ENCODE measurements around the gene KANSL1.

- TF ChIP-seq, protein P1, sequence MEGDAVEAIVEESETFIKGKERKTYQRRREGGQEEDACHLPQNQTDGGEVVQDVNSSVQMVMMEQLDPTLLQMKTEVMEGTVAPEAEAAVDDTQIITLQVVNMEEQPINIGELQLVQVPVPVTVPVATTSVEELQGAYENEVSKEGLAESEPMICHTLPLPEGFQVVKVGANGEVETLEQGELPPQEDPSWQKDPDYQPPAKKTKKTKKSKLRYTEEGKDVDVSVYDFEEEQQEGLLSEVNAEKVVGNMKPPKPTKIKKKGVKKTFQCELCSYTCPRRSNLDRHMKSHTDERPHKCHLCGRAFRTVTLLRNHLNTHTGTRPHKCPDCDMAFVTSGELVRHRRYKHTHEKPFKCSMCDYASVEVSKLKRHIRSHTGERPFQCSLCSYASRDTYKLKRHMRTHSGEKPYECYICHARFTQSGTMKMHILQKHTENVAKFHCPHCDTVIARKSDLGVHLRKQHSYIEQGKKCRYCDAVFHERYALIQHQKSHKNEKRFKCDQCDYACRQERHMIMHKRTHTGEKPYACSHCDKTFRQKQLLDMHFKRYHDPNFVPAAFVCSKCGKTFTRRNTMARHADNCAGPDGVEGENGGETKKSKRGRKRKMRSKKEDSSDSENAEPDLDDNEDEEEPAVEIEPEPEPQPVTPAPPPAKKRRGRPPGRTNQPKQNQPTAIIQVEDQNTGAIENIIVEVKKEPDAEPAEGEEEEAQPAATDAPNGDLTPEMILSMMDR (IDR thresholded peaks at IDR 0.05; ENCODE audit: insufficient read depth, low read depth, low read length) = no peak
- TF ChIP-seq EZH2 (IDR thresholded peaks at IDR 0.05; ENCODE audit: insufficient read depth, low read length) = no peak
Observed at GRCh38 chr17:46201491-46201890, 8.3 kb upstream of the KANSL1 start.
